HepG2 (cell line): ENCODE data around the gene FAM174A. TPM values are rescaled to one million over a fixed set of nuclear protein-coding genes. Genes with fewer than 3 reads are reported as not detected.

Experiments used
- ATAC-seq: fragments of 200-7000 bp; cut with Tn5 transposase; 3 replicates; pipeline ENCODE4 v1.9.1; 2020; ENCODE audit warnings: mild to moderate bottlenecking, moderate library complexity
- BruUV-seq: library from RNA; stranded (reverse); fragments of 400-500 nt; replicated peaks from 2 replicates; lab custom pipeline; 2021; lab: Mats Ljungman, UMichigan
- CTCF ChIA-PET: fragments of 300-600 bp; formaldehyde crosslinking; extraction: SDS; loops from one replicate; lab custom pipeline; 2021; ENCODE audit warnings: low total read pairs, inconsistent platforms, low intra/inter-chr PET ratio; lab: Yijun Ruan, JAX
- POLR2A ChIA-PET: fragments of 350-600 bp; sonication (Branson Sonifier 250); formaldehyde crosslinking; loops from one replicate; lab custom pipeline; 2020; ENCODE audit warnings: antibody characterized with exemption, inconsistent platforms; lab: Yijun Ruan, JAX
- DNase-seq: peaks from one replicate; pipeline ENCODE4 v3.0.0-alpha.2; 2015; ENCODE audit warnings: low spot score
- FAIRE-seq: peaks from 3 replicates; lab custom pipeline; 2011; peaks lifted over from hg19 to GRCh38; lab: Jason Lieb, UNC
- H2AFZ ChIP-seq: one replicate; pipeline ENCODE4 v1.6.1; 2011; ENCODE audit warnings: low read length, inconsistent platforms
- H3K27ac ChIP-seq: fragments of 300-600 bp; 3 replicates; pipeline ENCODE4 v1.8.0; 2011; ENCODE audit warnings: mixed run types, mild to moderate bottlenecking, mixed read lengths, low read length, inconsistent platforms; ENCODE audit not compliant: insufficient read depth; ENCODE audit errors: extremely low read length
- H3K27me3 ChIP-seq, 2 experiments: fragments of 200-600 bp in 1 of 2; 2 replicates in 1 of 2; 3 replicates in 1 of 2; pipeline versions ENCODE4 v1.6.0 to v1.8.0; 2011; ENCODE audit warnings: low read length in 2 of 2, mild to moderate bottlenecking in 2 of 2, moderate library complexity in 2 of 2, inconsistent platforms in 1 of 2; ENCODE audit not compliant: insufficient read depth in 2 of 2, control insufficient read depth in 1 of 2
- H3K36me3 ChIP-seq, 2 experiments: fragments of 200-600 bp in 1 of 2; replicated peaks in 1 of 2; 2 replicates in 1 of 2; 3 replicates in 1 of 2; pipeline versions ENCODE4 v1.5.1 to v1.8.0; 2011; ENCODE audit warnings: low read length in 2 of 2, inconsistent platforms in 1 of 2; ENCODE audit not compliant: insufficient read depth in 2 of 2, control insufficient read depth in 1 of 2
- H3K4me1 ChIP-seq: 2 replicates; pipeline ENCODE4 v1.5.1; 2012; ENCODE audit warnings: low read length, inconsistent platforms; ENCODE audit not compliant: insufficient read depth
- H3K4me2 ChIP-seq: 2 replicates; pipeline ENCODE4 v1.6.0; 2011; ENCODE audit warnings: low read depth, low read length, inconsistent platforms
- H3K4me3 ChIP-seq, 3 experiments: fragments of 200-600 bp in 1 of 3; sonication (generic), shearing (Covaris generic) in 1 of 3; replicated peaks in 1 of 3; 2 replicates each; pipeline ENCODE4 v1.5.1; 2011 to 2016; ENCODE audit warnings: low read length in 3 of 3, inconsistent platforms in 2 of 3, low read depth in 2 of 3, mild to moderate bottlenecking in 2 of 3, control low read depth in 1 of 3, mixed read lengths in 1 of 3; ENCODE audit not compliant: insufficient read depth in 1 of 3
- H3K79me2 ChIP-seq: one replicate; pipeline ENCODE4 v1.6.1; 2011; ENCODE audit warnings: low read length, inconsistent platforms; ENCODE audit not compliant: insufficient read depth
- H3K9ac ChIP-seq: 2 replicates; pipeline ENCODE4 v1.6.0; 2011; ENCODE audit warnings: mild to moderate bottlenecking, low read depth, low read length, inconsistent platforms; ENCODE audit not compliant: insufficient read depth
- H3K9me3 ChIP-seq: 2 replicates; pipeline ENCODE4 v1.5.1; 2012; ENCODE audit warnings: mild to moderate bottlenecking, low read length
- H4K20me1 ChIP-seq: 2 replicates; pipeline ENCODE4 v1.6.0; 2011; ENCODE audit warnings: inconsistent platforms, mild to moderate bottlenecking, low read length, moderate library complexity; ENCODE audit not compliant: insufficient read depth
- DZIP1 ChIP-seq: sonication (generic); formaldehyde crosslinking; IDR thresholded peaks from 2 replicates; pipeline ENCODE4 v1.5.0; 2020; ENCODE audit warnings: mild to moderate bottlenecking, missing genetic modification reagents
- REPIN1 ChIP-seq: sonication (generic); formaldehyde crosslinking; IDR thresholded peaks from 2 replicates; pipeline ENCODE4 v1.8.0; 2022; ENCODE audit warnings: missing genetic modification reagents, low read depth, mild to moderate bottlenecking, borderline replicate concordance
- TCF12 ChIP-seq, 2 experiments: fragments of 450-650 bp in 1 of 2; sonication (generic) in 1 of 2; formaldehyde crosslinking in 1 of 2; IDR thresholded peaks; 2 replicates each; pipeline versions ENCODE4 v1.6.1 to v1.8.0; 2017 to 2022; ENCODE audit warnings: antibody characterized with exemption in 1 of 2, mild to moderate bottlenecking in 1 of 2, missing genetic modification reagents in 1 of 2, moderate library complexity in 1 of 2
- TEAD2 ChIP-seq: sonication (generic); formaldehyde crosslinking; IDR thresholded peaks from 2 replicates; pipeline ENCODE4 v1.9.0; 2021; ENCODE audit warnings: missing genetic modification reagents
- U2AF2 ChIP-seq: fragments of 200-400 bp; formaldehyde crosslinking; IDR thresholded peaks from 2 replicates; pipeline ENCODE4 v1.6.1; 2017; ENCODE audit warnings: low read depth, mild to moderate bottlenecking, low read length
- WIZ ChIP-seq: sonication (generic); formaldehyde crosslinking; IDR thresholded peaks from 2 replicates; pipeline ENCODE4 v1.5.1; 2020; ENCODE audit warnings: mild to moderate bottlenecking, missing genetic modification reagents
- ZFP90 ChIP-seq: sonication (generic); formaldehyde crosslinking; IDR thresholded peaks from 2 replicates; pipeline ENCODE4 v1.8.0; 2022; ENCODE audit warnings: missing genetic modification reagents, mild to moderate bottlenecking, inconsistent platforms, borderline replicate concordance
- ZNF724P ChIP-seq: sonication (generic); formaldehyde crosslinking; IDR thresholded peaks from 2 replicates; pipeline ENCODE4 v1.8.0; 2022; ENCODE audit warnings: missing genetic modification reagents, borderline replicate concordance
- ZNF790 ChIP-seq: sonication (generic); formaldehyde crosslinking; IDR thresholded peaks from 2 replicates; pipeline ENCODE4 v1.8.0; 2022; ENCODE audit warnings: missing genetic modification reagents, mild to moderate bottlenecking, borderline replicate concordance
- WGBS: methylation state at CpG from one replicate; pipeline ENCODE4 v1.1.6; 2017; ENCODE audit warnings: low lambda C conversion rate; 5-methylcytosine and 5-hydroxymethylcytosine counted together
- in situ Hi-C: cut with HindIII; loops from 2 replicates; pipeline ENCODE4 v1.10.0; 2017; ENCODE audit warnings: low pct_unique_long_range_greater_than_20kb; ENCODE audit not compliant: extremely low pct_ligation_motif_present
- intact Hi-C: fragments of 100-400 bp; cut with micrococcal nuclease; formaldehyde crosslinking; loops from one replicate; pipeline ENCODE4 v1.10.0; 2022; ENCODE audit not compliant: unreplicated experiment
- polyA plus RNA-seq, 8 experiments: library from polyadenylated mRNA; depleted of rRNA in 3 of 8; stranded (reverse) in 7 of 8; unstranded in 1 of 8; fragments of >200 nt; fragmentation: Illumina TruSeq in 4 of 8; extraction: Trizol in 4 of 8; gene quantifications; 2 replicates each; pipeline versions ENCODE4 v1.2.1 to v1.2.3, GENCODE V29; 2011 to 2016; ENCODE audit warnings: low read depth in 4 of 8, missing spikeins in 1 of 8, mixed read lengths in 1 of 8; ENCODE audit not compliant: insufficient read depth in 1 of 8
- total RNA-seq, 5 experiments: library from RNA; depleted of rRNA; stranded (reverse); fragments of >200 nt; fragmentation: Illumina TruSeq; extraction: Trizol; gene quantifications; 2 replicates each; pipeline ENCODE4 v1.2.3, GENCODE V29; 2016; ENCODE audit warnings: low read depth in 1 of 5

The FAM174A gene
- total and polyA plus RNA-seq, 2 of the 13 experiments (the other 11 are each of a cell fraction or from before 2014, with no cell fraction given) = 6.8 to 7.8 TPM

- POLR2A ChIA-PET = no interaction called here
- no peaks in the 10 kb centered on the region for H4K20me1 ChIP-seq
- H3K36me3 ChIP-seq = no peaks in the 10 kb centered on the region
- FAIRE-seq = no peak
- CTCF ChIA-PET = no interaction called here
- no peak overlapping the region for H2AFZ ChIP-seq
- H3K79me2 ChIP-seq = no peaks in the 10 kb centered on the region
- TF ChIP-seq ZNF724P (CRISPR knock-in tag) = no peak
- TF ChIP-seq ZNF790 (CRISPR knock-in tag) = no peak
- no peak for TF ChIP-seq TEAD2 (CRISPR knock-in tag)
- TF ChIP-seq TCF12 (IDR thresholded peaks at IDR 0.05) = no peak
- no peak for TF ChIP-seq TCF12 (CRISPR knock-in tag; IDR thresholded peaks at IDR 0.05)
- TF ChIP-seq ZFP90 (CRISPR knock-in tag) = no peak
- no peak for TF ChIP-seq REPIN1
- TF ChIP-seq DZIP1 (CRISPR knock-in tag) = no peak
- TF ChIP-seq U2AF2 = no peak
- no peak for TF ChIP-seq WIZ
- no peak for ATAC-seq
- no peak overlapping the region for H3K27ac ChIP-seq
- no TSS peak for BruUV-seq
- DNase-seq = no peak
- no peaks in the 10 kb centered on the region for H3K9me3 ChIP-seq
- intact Hi-C loops (no loop called here), in situ Hi-C loops (no loop called here)
- H3K4me1 ChIP-seq = no peaks in the 10 kb centered on the region
- no peaks in the 10 kb centered on the region for H3K27me3 ChIP-seq
- H3K4me3 ChIP-seq = no peak overlapping the region
- H3K4me2 ChIP-seq = no peak overlapping the region
- H3K9ac ChIP-seq = no peak overlapping the region
- WGBS = 40% methylated on average over 2 of the region's 2 CpGs
Observed at GRCh38 chr5:100615362-100615761, 80.2 kb downstream of the FAM174A start.
